GM19193 (cell line): Measurements from ENCODE around the gene FBXO7.

ENCODE experiments used
- POLR2A ChIP-seq: IDR thresholded peaks from 4 replicates; pipeline ENCODE4 v1.6.1; 2011; ENCODE audit not compliant: insufficient read depth, insufficient read length; ENCODE audit errors: extremely low read depth

The FBXO7 gene

GRCh38 chr22:32536352-32536751 lies 61.7 kb downstream of the FBXO7 start:
- TF ChIP-seq POLR2A: no peak

- TF ChIP-seq POLR2A: no peak
Measured at GRCh38 chr22:32538521-32538920, 63.9 kb downstream of the FBXO7 start.

DNA sequence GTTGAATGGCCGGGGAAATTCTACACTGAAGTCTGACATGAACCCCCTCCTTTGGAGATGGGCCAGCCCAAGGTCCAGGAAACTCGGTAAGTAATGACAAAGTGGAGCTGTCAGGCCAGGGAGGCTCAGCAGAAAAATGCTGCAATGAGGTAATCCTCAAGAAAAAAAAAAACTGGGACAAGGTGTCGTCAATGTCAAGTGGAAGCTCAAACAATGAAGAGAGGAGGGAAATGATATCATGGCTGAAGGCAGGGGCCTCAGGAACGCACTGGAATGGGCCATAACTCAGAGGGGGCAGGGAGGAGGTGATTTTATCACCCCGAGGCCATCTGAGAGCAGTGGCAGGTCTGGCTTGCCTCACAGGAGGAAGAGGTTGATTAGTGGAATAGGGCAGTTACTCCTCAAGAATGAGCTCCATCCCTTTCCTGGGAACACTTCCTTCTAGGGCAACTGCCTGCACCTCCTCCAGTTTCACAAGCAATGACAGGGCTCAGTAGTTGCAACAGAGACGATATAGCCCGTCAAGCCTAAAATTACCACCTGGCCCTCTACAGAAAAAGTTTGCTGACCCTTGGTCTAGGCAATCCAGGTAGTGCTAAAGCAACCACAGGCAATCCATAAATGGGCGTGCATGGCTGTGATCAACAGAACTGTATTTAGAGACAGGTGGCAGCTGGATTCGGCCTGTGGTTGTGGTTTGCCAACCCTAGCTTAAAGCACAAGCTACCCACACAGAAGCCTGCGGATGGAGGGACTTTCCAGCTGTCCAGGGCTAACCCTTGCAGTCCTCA lies 65.2 kb downstream of the FBXO7 start:
- TF ChIP-seq POLR2A: no peak

DNA sequence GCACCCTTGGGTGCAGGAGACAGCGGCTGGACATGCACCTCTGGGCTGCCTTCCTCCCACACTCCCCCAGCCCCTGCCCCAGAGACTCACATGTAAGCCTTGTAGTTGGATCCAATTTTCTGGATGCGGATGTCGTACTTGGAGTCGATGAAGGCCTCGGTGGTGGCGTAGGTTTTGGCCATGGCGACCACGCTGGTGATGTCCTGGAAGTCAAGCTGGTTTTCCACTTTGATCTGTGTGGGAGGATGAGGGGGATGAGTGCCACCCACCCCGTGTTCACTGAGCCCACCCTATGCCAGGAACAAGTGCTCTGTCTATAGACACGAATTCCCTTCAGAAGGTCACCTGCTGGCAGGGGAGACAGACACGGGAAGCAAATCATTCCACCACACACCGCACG lies 66.9 kb downstream of the FBXO7 start:
- no peak for TF ChIP-seq POLR2A

GRCh38 chr22:32542066-32542676 lies 67.6 kb downstream of the FBXO7 start:
- no peak for TF ChIP-seq POLR2A

DNA sequence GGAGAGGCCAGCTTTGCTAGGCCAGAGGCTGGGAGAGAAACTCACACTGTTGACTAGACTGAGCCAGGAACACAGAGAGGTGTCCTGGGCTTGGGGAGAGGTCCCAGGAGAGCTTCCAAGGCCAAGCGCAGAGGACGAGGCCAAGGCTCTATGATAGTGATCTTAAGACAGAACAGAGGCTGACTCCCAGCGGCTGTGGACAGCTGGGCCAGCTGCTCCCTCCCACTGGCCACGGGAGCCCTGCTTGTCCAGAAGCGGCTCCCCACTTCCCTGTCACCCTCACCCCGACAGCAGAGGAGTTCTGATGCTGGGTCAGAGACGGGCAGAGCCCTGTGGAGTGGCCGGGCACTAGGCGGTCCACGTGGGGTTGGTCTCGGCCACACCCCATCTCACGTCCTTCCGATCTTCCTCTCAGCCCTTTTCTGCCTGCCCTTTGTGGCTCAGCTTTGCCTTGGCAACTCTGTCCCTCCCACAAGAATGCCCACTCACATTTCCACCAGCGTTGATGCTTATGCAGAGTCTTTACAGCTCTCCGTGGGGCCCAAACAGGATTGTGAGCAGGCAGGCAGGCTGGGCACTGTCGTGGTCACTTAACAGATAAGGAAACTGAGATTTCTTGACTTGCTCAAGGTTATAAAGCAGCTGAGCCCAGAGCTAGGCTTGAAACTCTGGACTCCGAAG lies 68.2 kb downstream of the FBXO7 start:
- TF ChIP-seq POLR2A: no peak

GRCh38 chr22:32544953-32545558 lies 70.4 kb downstream of the FBXO7 start:
- no peak for TF ChIP-seq POLR2A

- no peak for TF ChIP-seq POLR2A
Measured at GRCh38 chr22:32545801-32546200, 71.2 kb downstream of the FBXO7 start.

- TF ChIP-seq POLR2A: no peak
Measured at GRCh38 chr22:32546496-32546895, 71.9 kb downstream of the FBXO7 start.

DNA sequence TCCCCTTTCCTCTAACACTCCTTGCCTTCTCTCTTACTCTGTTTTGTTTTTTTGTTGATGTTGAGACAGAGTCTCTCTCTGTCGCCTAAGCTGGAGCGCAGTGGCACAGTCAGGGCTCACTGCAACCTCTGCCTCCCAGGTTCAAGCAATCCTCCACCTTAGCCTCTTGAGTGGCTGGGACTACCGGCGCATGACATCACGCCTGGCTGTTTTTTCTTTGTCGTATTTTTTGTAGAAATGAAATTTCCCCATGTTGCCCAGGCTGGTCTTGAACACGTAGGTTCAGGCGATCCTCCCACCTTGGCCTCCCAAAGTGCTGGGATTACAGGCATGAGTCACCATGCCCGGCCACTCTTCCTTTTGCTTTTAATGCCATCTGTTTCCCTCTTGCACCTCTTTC lies 72.3 kb downstream of the FBXO7 start:
- no peak for TF ChIP-seq POLR2A

DNA sequence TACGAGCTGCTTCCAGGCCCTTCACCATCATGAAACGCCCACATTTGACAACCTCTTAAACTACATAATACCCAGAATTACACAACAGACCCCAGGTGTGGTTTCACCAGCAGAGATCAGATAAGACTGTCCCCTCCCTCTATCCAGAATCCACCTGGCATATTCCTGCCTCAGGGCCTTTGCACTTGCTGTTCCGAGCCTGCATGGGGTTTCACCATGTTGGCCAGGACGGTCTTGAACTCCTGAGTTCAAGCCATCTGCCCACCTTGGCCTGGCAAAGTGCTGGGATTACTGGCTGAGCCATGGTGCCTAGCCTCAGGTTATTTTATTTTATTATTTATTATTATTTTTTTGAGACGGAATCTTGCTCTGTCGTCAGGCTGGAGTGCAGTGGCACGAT lies 73.4 kb downstream of the FBXO7 start:
- TF ChIP-seq POLR2A: no peak
